ENCODE measurements around the gene APIP.

Gene APIP

GRCh38 chr11:34836958-34837856, 79.0 kb downstream of the APIP start:
- DNase-seq, result no peak

GRCh38 chr11:34833602-34834001, 82.6 kb downstream of the APIP start:
- DNase-seq, result no peak
